Measurements from ENCODE around the gene ERBIN. TPM values are rescaled to one million over a fixed set of nuclear protein-coding genes. Genes with fewer than 3 reads are reported as not detected.

ERBIN gene
- total and polyA plus RNA-seq, 9 of the 15 experiments (the other 6 are each of a cell fraction or from before 2014, with no cell fraction given) = 11.9 to 72.8 (median 41.7) TPM

DNA sequence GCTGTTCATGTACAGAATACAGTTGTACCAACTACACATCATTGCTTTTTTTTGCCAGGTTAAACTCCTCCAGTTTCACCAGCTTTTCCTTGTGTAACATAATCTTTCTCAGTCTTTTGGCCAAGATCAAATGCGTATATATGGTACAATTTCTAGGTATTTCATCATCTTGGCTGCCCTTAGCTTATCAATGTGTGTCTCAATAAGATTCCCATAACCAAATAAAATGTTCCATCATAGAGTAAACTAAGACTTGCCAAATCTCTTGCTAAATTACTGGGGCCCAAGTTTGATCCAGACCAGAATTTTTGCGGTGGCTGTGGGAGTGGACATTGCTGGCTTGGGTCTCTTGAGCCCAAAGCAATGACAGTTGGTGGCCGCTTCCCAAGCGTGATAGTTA, 24.3 kb upstream of the ERBIN start (continued):
- TF ChIP-seq DMBX1 (CRISPR knock-in tag; IDR thresholded peaks at IDR 0.05; ENCODE audit: borderline replicate concordance) (peak; percentile 46; the same call in 1 of the 2 replicates), NFXL1 (CRISPR knock-in tag; IDR thresholded peaks at IDR 0.05) (0 out of 2 replicates have a peak, but pooled peaks have one; percentile 18), BHLHE40 (IDR thresholded peaks at IDR 0.05; ENCODE audit: low read length) (no peak), ZNF586 (CRISPR knock-in tag; conservative IDR thresholded peaks at IDR 0.05) (no peak), IRF9 (tag; IDR thresholded peaks at IDR 0.05) (no peak), ZNF780A (CRISPR knock-in tag; IDR thresholded peaks at IDR 0.05) (no peak), SMAD4 (CRISPR knock-in tag; conservative IDR thresholded peaks at IDR 0.05) (0 out of 2 replicates have a peak, but pooled peaks have one; percentile 33), ZNF175 (CRISPR knock-in tag; IDR thresholded peaks at IDR 0.05; ENCODE audit: low read depth) (no peak), ATF3 (IDR thresholded peaks at IDR 0.05) (peak; percentile 78), ATF3 (CRISPR knock-in tag; conservative IDR thresholded peaks at IDR 0.05) (no peak), HDAC6 (IDR thresholded peaks at IDR 0.05; ENCODE audit: low read depth, low read length) (no peak), ZNF518B (CRISPR knock-in tag; IDR thresholded peaks at IDR 0.05) (no peak), PYGO2 (tag; IDR thresholded peaks at IDR 0.05) (no peak), ZC3H8 (IDR thresholded peaks at IDR 0.05) (no peak), ZNF584 (CRISPR knock-in tag; IDR thresholded peaks at IDR 0.05; ENCODE audit: low read depth) (peak; percentile 89)
- TF ChIP-seq, protein P1, sequence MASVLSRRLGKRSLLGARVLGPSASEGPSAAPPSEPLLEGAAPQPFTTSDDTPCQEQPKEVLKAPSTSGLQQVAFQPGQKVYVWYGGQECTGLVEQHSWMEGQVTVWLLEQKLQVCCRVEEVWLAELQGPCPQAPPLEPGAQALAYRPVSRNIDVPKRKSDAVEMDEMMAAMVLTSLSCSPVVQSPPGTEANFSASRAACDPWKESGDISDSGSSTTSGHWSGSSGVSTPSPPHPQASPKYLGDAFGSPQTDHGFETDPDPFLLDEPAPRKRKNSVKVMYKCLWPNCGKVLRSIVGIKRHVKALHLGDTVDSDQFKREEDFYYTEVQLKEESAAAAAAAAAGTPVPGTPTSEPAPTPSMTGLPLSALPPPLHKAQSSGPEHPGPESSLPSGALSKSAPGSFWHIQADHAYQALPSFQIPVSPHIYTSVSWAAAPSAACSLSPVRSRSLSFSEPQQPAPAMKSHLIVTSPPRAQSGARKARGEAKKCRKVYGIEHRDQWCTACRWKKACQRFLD (CRISPR knock-in tag; IDR thresholded peaks at IDR 0.05) = no peak
- TF ChIP-seq, protein P2, sequence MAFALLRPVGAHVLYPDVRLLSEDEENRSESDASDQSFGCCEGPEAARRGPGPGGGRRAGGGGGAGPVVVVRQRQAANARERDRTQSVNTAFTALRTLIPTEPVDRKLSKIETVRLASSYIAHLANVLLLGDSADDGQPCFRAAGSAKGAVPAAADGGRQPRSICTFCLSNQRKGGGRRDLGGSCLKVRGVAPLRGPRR (CRISPR knock-in tag; IDR thresholded peaks at IDR 0.05) = no peak

Data from K562 (cell line).